HepG2 (cell line): ENCODE results near the gene DPT. TPM values are rescaled to one million over a fixed set of nuclear protein-coding genes. Genes with fewer than 3 reads are reported as not detected.

Source experiments
- ATAC-seq: fragments of 200-7000 bp; cut with Tn5 transposase; 3 replicates; pipeline ENCODE4 v1.9.1; 2020; ENCODE audit warnings: mild to moderate bottlenecking, moderate library complexity
- BruUV-seq: library from RNA; stranded (reverse); fragments of 400-500 nt; replicated peaks from 2 replicates; lab custom pipeline; 2021; lab: Mats Ljungman, UMichigan
- CTCF ChIA-PET: fragments of 300-600 bp; formaldehyde crosslinking; extraction: SDS; loops from one replicate; lab custom pipeline; 2021; ENCODE audit warnings: low total read pairs, inconsistent platforms, low intra/inter-chr PET ratio; lab: Yijun Ruan, JAX
- POLR2A ChIA-PET: fragments of 350-600 bp; sonication (Branson Sonifier 250); formaldehyde crosslinking; loops from one replicate; lab custom pipeline; 2020; ENCODE audit warnings: antibody characterized with exemption, inconsistent platforms; lab: Yijun Ruan, JAX
- DNase-seq: peaks from one replicate; pipeline ENCODE4 v3.0.0-alpha.2; 2015; ENCODE audit warnings: low spot score
- FAIRE-seq: peaks from 3 replicates; lab custom pipeline; 2011; peaks lifted over from hg19 to GRCh38; lab: Jason Lieb, UNC
- H2AFZ ChIP-seq: one replicate; pipeline ENCODE4 v1.6.1; 2011; ENCODE audit warnings: low read length, inconsistent platforms
- H3K27ac ChIP-seq: fragments of 300-600 bp; 3 replicates; pipeline ENCODE4 v1.8.0; 2011; ENCODE audit warnings: mixed run types, mild to moderate bottlenecking, mixed read lengths, low read length, inconsistent platforms; ENCODE audit not compliant: insufficient read depth; ENCODE audit errors: extremely low read length
- H3K27me3 ChIP-seq, 2 experiments: fragments of 200-600 bp in 1 of 2; 2 replicates in 1 of 2; 3 replicates in 1 of 2; pipeline versions ENCODE4 v1.6.0 to v1.8.0; 2011; ENCODE audit warnings: low read length in 2 of 2, mild to moderate bottlenecking in 2 of 2, moderate library complexity in 2 of 2, inconsistent platforms in 1 of 2; ENCODE audit not compliant: insufficient read depth in 2 of 2, control insufficient read depth in 1 of 2
- H3K36me3 ChIP-seq, 2 experiments: fragments of 200-600 bp in 1 of 2; replicated peaks in 1 of 2; 2 replicates in 1 of 2; 3 replicates in 1 of 2; pipeline versions ENCODE4 v1.5.1 to v1.8.0; 2011; ENCODE audit warnings: low read length in 2 of 2, inconsistent platforms in 1 of 2; ENCODE audit not compliant: insufficient read depth in 2 of 2, control insufficient read depth in 1 of 2
- H3K4me1 ChIP-seq: 2 replicates; pipeline ENCODE4 v1.5.1; 2012; ENCODE audit warnings: low read length, inconsistent platforms; ENCODE audit not compliant: insufficient read depth
- H3K4me2 ChIP-seq: 2 replicates; pipeline ENCODE4 v1.6.0; 2011; ENCODE audit warnings: low read depth, low read length, inconsistent platforms
- H3K4me3 ChIP-seq, 3 experiments: fragments of 200-600 bp in 1 of 3; sonication (generic), shearing (Covaris generic) in 1 of 3; replicated peaks in 1 of 3; 2 replicates each; pipeline ENCODE4 v1.5.1; 2011 to 2016; ENCODE audit warnings: low read length in 3 of 3, inconsistent platforms in 2 of 3, low read depth in 2 of 3, mild to moderate bottlenecking in 2 of 3, control low read depth in 1 of 3, mixed read lengths in 1 of 3; ENCODE audit not compliant: insufficient read depth in 1 of 3
- H3K79me2 ChIP-seq: one replicate; pipeline ENCODE4 v1.6.1; 2011; ENCODE audit warnings: low read length, inconsistent platforms; ENCODE audit not compliant: insufficient read depth
- H3K9ac ChIP-seq: 2 replicates; pipeline ENCODE4 v1.6.0; 2011; ENCODE audit warnings: mild to moderate bottlenecking, low read depth, low read length, inconsistent platforms; ENCODE audit not compliant: insufficient read depth
- H3K9me3 ChIP-seq: 2 replicates; pipeline ENCODE4 v1.5.1; 2012; ENCODE audit warnings: mild to moderate bottlenecking, low read length
- H4K20me1 ChIP-seq: 2 replicates; pipeline ENCODE4 v1.6.0; 2011; ENCODE audit warnings: inconsistent platforms, mild to moderate bottlenecking, low read length, moderate library complexity; ENCODE audit not compliant: insufficient read depth
- MAFF ChIP-seq: IDR thresholded peaks from 2 replicates; pipeline ENCODE4 v1.6.1; 2011; ENCODE audit warnings: low read depth, low read length, improper control_type of control experiment
- MTF2 ChIP-seq: sonication (generic); formaldehyde crosslinking; IDR thresholded peaks from 2 replicates; pipeline ENCODE4 v1.5.0; 2020; ENCODE audit warnings: missing genetic modification reagents, borderline replicate concordance
- PCBP2 ChIP-seq: fragments of 200-400 bp; formaldehyde crosslinking; optimal IDR thresholded peaks from 2 replicates; pipeline ENCODE3; 2018; ENCODE audit warnings: low read length, low read depth; ENCODE audit not compliant: poor library complexity, severe bottlenecking
- POLR2AphosphoS5 ChIP-seq: IDR thresholded peaks from 2 replicates; pipeline ENCODE4 v1.6.1; 2012; ENCODE audit warnings: low read depth, low read length
- RFXAP ChIP-seq: sonication (generic); formaldehyde crosslinking; IDR thresholded peaks from 2 replicates; pipeline ENCODE4 v1.4.0; 2020; ENCODE audit warnings: missing genetic modification reagents, borderline replicate concordance
- SATB2 ChIP-seq: sonication (generic); formaldehyde crosslinking; IDR thresholded peaks from 2 replicates; pipeline ENCODE4 v1.5.0; 2020; ENCODE audit warnings: missing genetic modification reagents
- SMAD3 ChIP-seq: sonication (generic); formaldehyde crosslinking; IDR thresholded peaks from 2 replicates; pipeline ENCODE4 v1.4.0; 2020; ENCODE audit warnings: missing genetic modification reagents
- WIZ ChIP-seq: sonication (generic); formaldehyde crosslinking; IDR thresholded peaks from 2 replicates; pipeline ENCODE4 v1.5.1; 2020; ENCODE audit warnings: mild to moderate bottlenecking, missing genetic modification reagents
- ZNF20 ChIP-seq: sonication (generic); formaldehyde crosslinking; IDR thresholded peaks from 2 replicates; pipeline ENCODE4 v1.4.0; 2020; ENCODE audit warnings: mild to moderate bottlenecking, moderate library complexity, missing genetic modification reagents
- ZSCAN25 ChIP-seq: sonication (generic); formaldehyde crosslinking; IDR thresholded peaks from 2 replicates; pipeline ENCODE4 v1.8.0; 2022; ENCODE audit warnings: mild to moderate bottlenecking, missing genetic modification reagents
- ZSCAN9 ChIP-seq: IDR thresholded peaks from 2 replicates; pipeline ENCODE4 v1.6.1; 2016; ENCODE audit warnings: borderline replicate concordance
- WGBS: methylation state at CpG from one replicate; pipeline ENCODE4 v1.1.6; 2017; ENCODE audit warnings: low lambda C conversion rate; 5-methylcytosine and 5-hydroxymethylcytosine counted together
- in situ Hi-C: cut with HindIII; loops from 2 replicates; pipeline ENCODE4 v1.10.0; 2017; ENCODE audit warnings: low pct_unique_long_range_greater_than_20kb; ENCODE audit not compliant: extremely low pct_ligation_motif_present
- intact Hi-C: fragments of 100-400 bp; cut with micrococcal nuclease; formaldehyde crosslinking; loops from one replicate; pipeline ENCODE4 v1.10.0; 2022; ENCODE audit not compliant: unreplicated experiment
- polyA plus RNA-seq, 8 experiments: library from polyadenylated mRNA; depleted of rRNA in 3 of 8; stranded (reverse) in 7 of 8; unstranded in 1 of 8; fragments of >200 nt; fragmentation: Illumina TruSeq in 4 of 8; extraction: Trizol in 4 of 8; gene quantifications; 2 replicates each; pipeline versions ENCODE4 v1.2.1 to v1.2.3, GENCODE V29; 2011 to 2016; ENCODE audit warnings: low read depth in 4 of 8, missing spikeins in 1 of 8, mixed read lengths in 1 of 8; ENCODE audit not compliant: insufficient read depth in 1 of 8
- total RNA-seq, 5 experiments: library from RNA; depleted of rRNA; stranded (reverse); fragments of >200 nt; fragmentation: Illumina TruSeq; extraction: Trizol; gene quantifications; 2 replicates each; pipeline ENCODE4 v1.2.3, GENCODE V29; 2016; ENCODE audit warnings: low read depth in 1 of 5

The DPT gene
- total and polyA plus RNA-seq, 2 of the 13 experiments (the other 11 are each of a cell fraction or from before 2014, with no cell fraction given) = 0.04 TPM; not detected in 1

DNA sequence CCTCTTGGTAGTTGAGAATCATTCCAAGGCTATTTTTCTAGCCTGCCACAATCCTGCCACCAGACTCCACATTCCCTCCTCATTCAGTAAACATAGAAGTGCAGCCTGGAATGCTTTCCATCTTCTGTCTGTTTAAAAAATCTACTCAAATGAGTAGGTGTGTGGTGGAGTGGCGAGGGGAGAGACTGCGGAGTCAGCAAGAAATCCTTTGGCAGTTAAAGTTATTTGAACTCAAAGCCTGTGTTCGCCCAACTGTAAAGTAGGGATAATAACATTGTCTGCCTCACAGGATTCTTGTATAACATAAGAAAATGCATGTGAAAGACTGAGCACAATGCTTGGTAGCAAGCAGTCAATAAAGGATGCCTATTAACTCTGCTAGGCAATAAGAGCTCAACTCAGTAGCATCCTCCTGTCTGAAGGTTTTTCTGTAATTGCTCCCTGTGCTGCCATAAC lies 22.2 kb upstream of the DPT start (continued):
- no peak for TF ChIP-seq ZNF20 (CRISPR knock-in tag)
- TF ChIP-seq MAFF = peak; percentile 90
- TF ChIP-seq RFXAP = no peak

DNA sequence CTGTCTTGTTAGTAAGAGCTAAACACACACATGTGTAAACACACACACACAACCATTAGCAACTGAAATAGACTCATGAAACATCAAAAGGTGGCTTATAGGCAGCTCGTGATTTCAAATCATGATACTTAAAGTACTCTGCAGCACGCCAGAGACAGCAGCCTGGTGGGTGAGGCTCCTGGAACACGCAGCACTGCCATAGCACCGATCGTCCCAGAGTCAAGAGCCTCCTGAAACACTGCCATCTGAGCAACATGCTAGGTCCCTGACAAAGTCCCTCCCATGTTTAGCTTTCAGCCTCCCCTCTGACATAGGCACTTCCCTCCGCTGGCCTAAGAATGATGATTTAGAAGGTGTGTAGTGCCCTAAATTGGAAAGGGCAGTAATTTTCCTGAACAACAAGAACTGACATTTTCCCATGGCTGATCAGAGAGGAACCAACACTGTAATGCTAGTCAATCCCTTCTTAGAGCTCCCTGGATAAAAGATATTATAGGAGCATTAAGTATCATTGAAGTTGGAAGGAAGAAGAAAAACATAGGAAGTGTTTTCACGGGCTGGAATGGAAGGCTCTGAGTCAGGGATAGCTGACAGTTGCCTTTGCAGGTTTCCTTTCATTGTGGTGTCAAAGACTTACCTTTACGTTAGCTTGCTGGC lies 14.1 kb upstream of the DPT start:
- ATAC-seq (no peak), DNase-seq (no peak), FAIRE-seq (no peak)
- no peak overlapping the region for H3K27ac ChIP-seq
- no peak overlapping the region for H2AFZ ChIP-seq
- in situ Hi-C loops (no loop called here), intact Hi-C loops (no loop called here)
- WGBS = 74% methylated on average over 7 of the region's 8 CpGs
- H3K9ac ChIP-seq = no peak overlapping the region
- no peaks in the 10 kb centered on the region for H3K9me3 ChIP-seq
- H3K36me3 ChIP-seq = no peaks in the 10 kb centered on the region
- BruUV-seq = no TSS peak
- H3K4me3 ChIP-seq = no peak overlapping the region
- TF ChIP-seq SMAD3 (CRISPR knock-in tag) (no peak), ZSCAN9 (CRISPR knock-in tag) (no peak), ZSCAN25 (CRISPR knock-in tag) (no peak), POLR2AphosphoS5 (no peak), PCBP2 (no peak), MTF2 (CRISPR knock-in tag) (no peak), WIZ (CRISPR knock-in tag) (no peak), SATB2 (no peak)
- H4K20me1 ChIP-seq = no peaks in the 10 kb centered on the region
- POLR2A ChIA-PET = no interaction called here
- H3K79me2 ChIP-seq = no peaks in the 10 kb centered on the region
- peak overlapping the region; percentile 5 for H3K4me2 ChIP-seq
- CTCF ChIA-PET = no interaction called here
- peaks cover 0 to 3% of the 10 kb centered on the region in 2 experiments; a peak in 1 of 5 replicates for H3K27me3 ChIP-seq
- H3K4me1 ChIP-seq = peaks cover 20% of the 10 kb centered on the region
